ENCODE results near the gene NFYC. TPM values are rescaled to one million over a fixed set of nuclear protein-coding genes. Genes with fewer than 3 reads are reported as not detected.

The NFYC gene
- total RNA-seq, 4 donors from 2014 or later = 30.3 to 36.3 (median 33.3) TPM

- WGBS, 2 donors = 22 to 29% methylated on average over 1 of the region's 1 CpG
- Histone ChIP-seq H3K27me3 (no peaks in the 10 kb centered on the region), H3K36me3 (peaks cover 0 to 38% (median 0%) of the 10 kb centered on the region in 3 donors), H3K4me3 (no peak overlapping the region), H3K9me3 (no peaks in the 10 kb centered on the region), H3K4me1 (peaks cover 0 to 36% (median 9%) of the 10 kb centered on the region in 4 donors), H3K27ac (no peak overlapping the region)
- no peak for DNase-seq (ENCODE audit: low spot score in 2 of 2)
- TF ChIP-seq CTCF (IDR thresholded peaks at IDR 0.05) = no peak
Measured at GRCh38 chr1:40689737-40690136, 1.8 kb upstream of the NFYC start.

- DNase-seq (ENCODE audit: low spot score in 2 of 2) = no peak
- Histone ChIP-seq H3K9me3 (no peaks in the 10 kb centered on the region), H3K4me3 (peak overlapping the region; percentile 64 to 96 (median 79)), H3K27me3 (no peaks in the 10 kb centered on the region), H3K27ac (peak overlapping the region; percentile 98 to 100 (median 99)), H3K36me3 (peaks cover 0 to 30% (median 0%) of the 10 kb centered on the region in 3 donors), H3K4me1 (peaks cover 0 to 42% (median 9%) of the 10 kb centered on the region in 4 donors)
- 18 to 21% methylated on average over 18 of the region's 18 CpGs for WGBS, 2 donors
- TF ChIP-seq EP300 (IDR thresholded peaks at IDR 0.05) (no peak), CTCF (IDR thresholded peaks at IDR 0.05) (no peak), POLR2A (IDR thresholded peaks at IDR 0.05) (no peak)
Measured at GRCh38 chr1:40690771-40691537, 550 bp upstream of the NFYC start.

- H3K27me3 ChIP-seq = no peaks in the 10 kb centered on the region
- H3K27ac ChIP-seq = peak overlapping the region; percentile 98 to 100 (median 99)
- TF ChIP-seq EP300 (IDR thresholded peaks at IDR 0.05) = no peak
- TF ChIP-seq POLR2A (IDR thresholded peaks at IDR 0.05) = no peak
- TF ChIP-seq CTCF (IDR thresholded peaks at IDR 0.05) = no peak
- peaks cover 0 to 51% (median 9%) of the 10 kb centered on the region in 4 donors for H3K4me1 ChIP-seq
- H3K4me3 ChIP-seq = peak overlapping the region; percentile 64 to 96 (median 79)
- WGBS, 2 donors = 1 to 3% methylated on average over 9 of the region's 9 CpGs
- DNase-seq (ENCODE audit: low spot score in 2 of 2) = peak in 1 of 2 donors; percentile 25
- no peaks in the 10 kb centered on the region for H3K9me3 ChIP-seq
- H3K36me3 ChIP-seq = peaks cover 0 to 22% (median 0%) of the 10 kb centered on the region in 3 donors
Measured at GRCh38 chr1:40692429-40692895, 958 bp downstream of the NFYC start.

GRCh38 chr1:40693425-40693824 lies 1.9 kb downstream of the NFYC start:
- Histone ChIP-seq H3K27me3 (no peaks in the 10 kb centered on the region), H3K36me3 (peaks cover 0 to 13% (median 0%) of the 10 kb centered on the region in 3 donors), H3K4me3 (no peak overlapping the region), H3K27ac (peak overlapping the region in 2 of 4 donors; percentile 98 to 99), H3K4me1 (peaks cover 0 to 57% (median 9%) of the 10 kb centered on the region in 4 donors), H3K9me3 (no peaks in the 10 kb centered on the region)
- TF ChIP-seq POLR2A (IDR thresholded peaks at IDR 0.05) = no peak
- no peak for TF ChIP-seq CTCF (IDR thresholded peaks at IDR 0.05)
- TF ChIP-seq EP300 (IDR thresholded peaks at IDR 0.05) = no peak
- no peak for DNase-seq (ENCODE audit: low spot score in 2 of 2)
- WGBS, 2 donors = 91 to 97% methylated on average over 1 of the region's 1 CpG

- H3K4me3 ChIP-seq = no peak overlapping the region
- TF ChIP-seq EP300 (IDR thresholded peaks at IDR 0.05) = no peak
- no peak for TF ChIP-seq CTCF (IDR thresholded peaks at IDR 0.05)
- TF ChIP-seq POLR2A (IDR thresholded peaks at IDR 0.05) = no peak
- no peaks in the 10 kb centered on the region for H3K9me3 ChIP-seq
- H3K4me1 ChIP-seq = peaks cover 0 to 62% (median 13%) of the 10 kb centered on the region in 4 donors
- WGBS, 2 donors = 73 to 79% methylated on average over 2 of the region's 2 CpGs
- no peak for DNase-seq (ENCODE audit: low spot score in 2 of 2)
- H3K27me3 ChIP-seq = no peaks in the 10 kb centered on the region
- H3K36me3 ChIP-seq = peaks cover 0 to 9% (median 0%) of the 10 kb centered on the region in 3 donors
- H3K27ac ChIP-seq = no peak overlapping the region
Measured at GRCh38 chr1:40694353-40694874, 2.9 kb downstream of the NFYC start.
